NB4 (cell line): ENCODE data around the gene KLHL1.

ENCODE experiments used
- DNase-seq: peaks from one replicate; pipeline ENCODE4 v3.0.0; 2010; ENCODE audit warnings: low read depth
- H3K4me3 ChIP-seq: one replicate; pipeline ENCODE4 v1.5.1; 2011; ENCODE audit warnings: mild to moderate bottlenecking, low read depth, low read length, moderate library complexity
- CTCF ChIP-seq: IDR thresholded peaks from one replicate; pipeline ENCODE4 v1.5.1; 2012; ENCODE audit warnings: low read depth, low read length
- MAX ChIP-seq: IDR thresholded peaks from 2 replicates; pipeline ENCODE4 v1.6.1; 2011; ENCODE audit warnings: low read depth, low read length
- MYC ChIP-seq: IDR thresholded peaks from 2 replicates; pipeline ENCODE4 v1.6.1; 2011; ENCODE audit warnings: low read depth, low read length
- POLR2A ChIP-seq: IDR thresholded peaks from 2 replicates; pipeline ENCODE4 v1.6.1; 2011; ENCODE audit warnings: mild to moderate bottlenecking; ENCODE audit not compliant: insufficient read length; ENCODE audit errors: extremely low read depth

The KLHL1 gene

GRCh38 chr13:69910800-69911199, 197.5 kb downstream of the KLHL1 start:
- DNase-seq = no peak
- H3K4me3 ChIP-seq = no peak overlapping the region
- TF ChIP-seq MAX (no peak), MYC (no peak), CTCF (no peak), POLR2A (no peak)

GRCh38 chr13:69904784-69905183, 203.5 kb downstream of the KLHL1 start:
- no peak for DNase-seq
- TF ChIP-seq MAX = no peak
- TF ChIP-seq POLR2A = no peak
- TF ChIP-seq MYC = no peak
- no peak for TF ChIP-seq CTCF
- no peak overlapping the region for H3K4me3 ChIP-seq

- no peak for TF ChIP-seq CTCF
- no peak for TF ChIP-seq POLR2A
- TF ChIP-seq MYC = no peak
- no peak for TF ChIP-seq MAX
- no peak overlapping the region for H3K4me3 ChIP-seq
- no peak for DNase-seq
These were observed 205.2 kb downstream of the KLHL1 start for GRCh38 chr13:69903081-69903480.

GRCh38 chr13:69882451-69882850, 225.8 kb downstream of the KLHL1 start:
- TF ChIP-seq MAX = no peak
- no peak for TF ChIP-seq CTCF
- no peak for TF ChIP-seq POLR2A
- TF ChIP-seq MYC = no peak
- no peak for DNase-seq
- H3K4me3 ChIP-seq = no peak overlapping the region

- H3K4me3 ChIP-seq = no peak overlapping the region
- DNase-seq = no peak
- TF ChIP-seq CTCF = no peak
- TF ChIP-seq MYC = no peak
- no peak for TF ChIP-seq POLR2A
- TF ChIP-seq MAX = no peak
These were observed 228.3 kb downstream of the KLHL1 start for GRCh38 chr13:69879936-69880335.
